ENCODE results near the gene SAE1. TPM values are rescaled to one million over a fixed set of nuclear protein-coding genes. Genes with fewer than 3 reads are reported as not detected.
"Not testable (repeated sequence)": the region's sequence is repeated elsewhere in the genome, so short reads cannot be mapped to it uniquely, and the experiment has no call there.

The SAE1 gene
- polyA plus RNA-seq, 3 donors = 25.5 to 50.0 (median 42.2) TPM

GRCh38 chr19:47122359-47123335 is 8.0 kb upstream of the SAE1 start:
- no peak overlapping the region for H3K27ac ChIP-seq (ENCODE audit: low read depth, low read length)
- 80 to 89% (median 85%) methylated on average over 14 of the region's 14 CpGs for WGBS, 3 donors

GRCh38 chr19:47123406-47123805 is 7.2 kb upstream of the SAE1 start:
- WGBS, 3 donors = 86 to 91% (median 90%) methylated on average over 7 of the region's 7 CpGs

DNA sequence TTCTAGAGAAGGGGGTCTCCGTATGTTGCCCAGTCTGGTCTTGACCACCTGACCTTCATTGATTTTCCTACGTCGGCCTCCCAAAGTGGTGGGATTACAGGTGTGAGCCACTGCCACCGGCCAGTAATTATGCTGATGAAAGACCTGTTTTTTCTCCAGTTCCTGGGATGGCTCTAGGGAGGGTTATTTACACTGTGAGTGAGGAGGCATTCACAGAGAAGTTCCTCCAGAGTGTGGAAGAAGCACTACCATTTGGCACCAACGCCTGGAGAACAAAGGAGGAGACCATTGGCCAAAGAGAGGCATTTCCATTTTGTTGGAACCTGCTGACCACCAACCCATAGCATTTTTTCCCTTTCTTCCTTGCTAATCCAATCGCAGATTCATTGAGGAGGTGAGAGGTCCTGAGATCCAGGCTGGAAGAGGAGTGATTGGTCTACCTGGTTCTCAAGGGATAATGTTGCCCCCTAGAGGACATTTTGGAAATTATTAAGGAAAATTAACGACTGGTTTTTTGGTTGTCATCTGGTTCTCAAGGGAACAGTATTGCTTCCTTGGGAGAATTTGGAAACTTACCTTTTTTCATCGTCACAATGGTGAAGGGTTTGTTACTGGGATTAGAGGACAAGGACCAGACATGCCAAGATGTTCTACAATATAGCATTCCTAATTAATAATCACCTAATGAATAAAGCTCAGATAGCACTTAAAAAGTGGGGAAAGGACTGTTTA is 5.5 kb upstream of the SAE1 start:
- no peak overlapping the region for H3K27ac ChIP-seq (ENCODE audit: low read depth, low read length)
- WGBS, 3 donors = 21 to 43% (median 40%) methylated on average over 8 of the region's 8 CpGs

More at GRCh38 chr19:47123406-47123805, 7.2 kb upstream of the SAE1 start:
- no peak overlapping the region for H3K27ac ChIP-seq (ENCODE audit: low read depth, low read length)

DNA sequence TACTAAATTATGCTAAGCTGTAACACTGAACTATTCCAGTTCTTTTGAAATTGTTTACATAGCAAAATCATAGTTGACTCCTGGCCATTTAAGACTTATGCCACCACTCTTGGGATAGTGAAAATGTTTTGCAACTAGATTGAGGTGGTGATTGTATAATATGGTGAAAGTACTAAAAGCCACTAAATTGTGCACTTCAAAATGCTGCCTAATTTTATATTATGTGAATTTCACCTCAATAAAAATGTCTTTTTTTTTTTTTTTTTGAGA is 5.0 kb upstream of the SAE1 start:
- H3K27ac ChIP-seq (ENCODE audit: low read depth, low read length) = no peak overlapping the region

- no peak overlapping the region for H3K27ac ChIP-seq (ENCODE audit: low read depth, low read length)
- 91 to 97% (median 93%) methylated on average over 4 of the region's 4 CpGs for WGBS, 3 donors
Measured at GRCh38 chr19:47129579-47129978, 1.1 kb upstream of the SAE1 start.

DNA sequence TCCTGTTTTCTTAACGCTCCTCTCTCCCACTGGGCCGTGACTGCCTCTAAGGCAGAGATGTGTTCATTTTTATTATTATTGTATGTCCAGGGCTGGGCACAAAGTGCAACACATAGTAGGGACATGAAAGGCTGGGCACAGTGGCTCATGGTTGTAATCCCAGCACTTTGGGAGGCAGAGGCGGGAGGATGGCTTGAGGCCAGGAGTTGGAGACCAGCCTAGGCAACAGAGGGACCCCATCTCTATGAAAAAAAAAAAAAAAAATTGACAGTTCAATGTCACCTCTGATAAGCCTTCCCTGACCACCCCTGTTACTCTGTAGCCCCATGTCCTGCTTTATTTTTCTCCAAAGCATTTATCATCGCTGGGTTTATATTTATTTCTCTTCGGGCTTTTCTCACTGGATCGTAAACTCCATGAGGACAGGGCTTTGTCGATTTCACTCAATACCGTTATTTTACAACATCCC is 481 bp upstream of the SAE1 start:
- 65 to 75% (median 71%) methylated on average over 8 of the region's 8 CpGs for WGBS, 3 donors
- no peak overlapping the region for H3K27ac ChIP-seq (ENCODE audit: low read depth, low read length)

GRCh38 chr19:47132194-47132852 is 1.7 kb downstream of the SAE1 start:
- no peak overlapping the region for H3K27ac ChIP-seq (ENCODE audit: low read depth, low read length)
- WGBS, 3 donors = 91 to 94% (median 94%) methylated on average over 7 of the region's 7 CpGs

- 76 to 89% (median 89%) methylated on average over 11 of the region's 11 CpGs for WGBS, 3 donors
- H3K27ac ChIP-seq (ENCODE audit: low read depth, low read length) = no peak overlapping the region
Measured at GRCh38 chr19:47133021-47133471, 2.4 kb downstream of the SAE1 start.

- 37 to 77% (median 70%) methylated on average over 2 of the region's 2 CpGs for WGBS, 3 donors
- H3K27ac ChIP-seq (ENCODE audit: low read depth, low read length) = no peak overlapping the region
Measured at GRCh38 chr19:47134545-47134944, 3.9 kb downstream of the SAE1 start.

DNA sequence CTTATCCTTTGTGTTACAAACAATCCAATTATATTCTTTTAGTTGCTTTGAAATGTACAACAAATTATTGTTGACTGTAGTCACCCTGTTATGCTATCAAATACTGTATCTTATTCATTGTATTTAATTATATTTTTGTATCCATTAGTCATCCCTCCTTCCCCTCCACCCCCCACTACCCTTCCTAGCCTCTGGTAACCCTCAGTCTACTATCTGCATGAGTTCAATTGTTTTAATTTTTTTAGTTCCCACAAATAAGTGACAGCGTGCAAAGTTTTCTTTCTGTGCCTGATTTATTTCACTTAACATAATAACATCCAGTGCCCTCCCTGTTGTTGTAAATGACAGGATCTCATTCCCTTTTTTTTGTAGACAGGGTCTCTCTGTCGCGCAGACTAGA is 4.5 kb downstream of the SAE1 start:
- WGBS, 3 donors = 82 to 88% (median 82%) methylated on average over 3 of the region's 3 CpGs
- H3K27ac ChIP-seq (ENCODE audit: low read depth, low read length) = no peak overlapping the region

DNA sequence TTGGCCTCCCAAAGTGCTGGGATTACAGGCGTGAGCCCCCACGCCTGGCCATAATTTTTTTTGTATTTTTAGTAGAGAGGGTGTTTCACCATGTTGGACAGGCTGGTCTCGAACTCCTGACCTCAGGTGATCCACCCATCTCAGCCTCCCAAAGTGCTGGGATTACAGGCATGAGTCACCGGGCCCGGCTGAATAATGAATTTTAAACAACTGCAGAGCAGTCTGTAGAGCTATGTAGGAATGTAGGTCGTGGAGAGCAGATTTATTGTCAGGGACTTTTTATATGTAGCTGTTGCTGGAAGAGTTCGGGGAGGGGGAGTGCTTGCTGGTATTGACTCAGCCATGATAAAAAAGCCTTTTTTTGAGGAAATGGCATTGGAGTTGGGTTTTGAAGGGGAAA is 10.6 kb downstream of the SAE1 start:
- H3K27ac ChIP-seq (ENCODE audit: low read depth, low read length) = not testable (repeated sequence)
- WGBS, 3 donors = 61 to 73% (median 64%) methylated on average over 7 of the region's 7 CpGs

DNA sequence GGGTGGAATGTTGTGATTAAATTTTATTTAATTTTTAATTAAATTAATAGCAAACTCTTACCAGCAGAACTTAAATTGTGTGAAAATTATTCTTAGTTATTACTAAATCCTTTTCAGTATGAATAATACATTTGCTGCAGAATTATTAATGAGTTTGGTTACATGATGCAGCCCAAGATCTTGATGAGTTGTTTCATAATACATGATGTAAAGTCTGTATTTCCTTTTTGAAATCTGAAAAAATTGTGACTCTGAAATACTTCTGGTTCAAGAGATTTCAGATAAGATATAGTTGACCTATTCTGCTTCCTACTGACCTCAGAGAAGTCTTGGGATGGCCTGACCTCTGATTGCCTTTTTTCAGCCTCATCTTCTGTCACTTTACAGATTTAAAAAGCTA is 11.1 kb downstream of the SAE1 start:
- H3K27ac ChIP-seq (ENCODE audit: low read depth, low read length) = no peak overlapping the region

- WGBS, 3 donors = 81 to 92% (median 90%) methylated on average over 5 of the region's 5 CpGs
- H3K27ac ChIP-seq (ENCODE audit: low read depth, low read length) = no peak overlapping the region
Measured at GRCh38 chr19:47142779-47143178, 12.1 kb downstream of the SAE1 start.

GRCh38 chr19:47143322-47144073 is 12.9 kb downstream of the SAE1 start:
- no peak overlapping the region for H3K27ac ChIP-seq (ENCODE audit: low read depth, low read length)
- 82 to 88% (median 86%) methylated on average over 11 of the region's 11 CpGs for WGBS, 3 donors

DNA sequence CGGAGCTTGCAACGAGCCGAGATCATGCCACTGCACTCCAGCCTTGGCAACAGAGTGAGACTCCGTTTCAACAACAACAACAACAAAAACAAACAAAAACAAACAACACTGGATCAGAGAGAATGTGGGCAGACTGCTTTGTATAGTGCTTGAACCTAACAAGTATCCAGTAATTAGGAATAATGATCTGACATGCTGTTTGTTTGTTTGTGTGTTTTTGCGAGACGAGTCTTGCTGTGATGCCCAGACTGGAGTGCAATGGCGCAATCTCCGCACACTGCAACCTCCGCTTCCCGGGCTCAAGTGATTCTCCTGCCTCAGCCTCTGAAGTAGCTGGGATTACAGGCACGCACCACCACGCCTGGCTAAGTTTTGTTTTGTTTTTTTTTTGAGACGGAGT is 14.0 kb downstream of the SAE1 start:
- WGBS, 3 donors = 88 to 92% (median 88%) methylated on average over 13 of the region's 13 CpGs
- no peak overlapping the region for H3K27ac ChIP-seq (ENCODE audit: low read depth, low read length)

DNA sequence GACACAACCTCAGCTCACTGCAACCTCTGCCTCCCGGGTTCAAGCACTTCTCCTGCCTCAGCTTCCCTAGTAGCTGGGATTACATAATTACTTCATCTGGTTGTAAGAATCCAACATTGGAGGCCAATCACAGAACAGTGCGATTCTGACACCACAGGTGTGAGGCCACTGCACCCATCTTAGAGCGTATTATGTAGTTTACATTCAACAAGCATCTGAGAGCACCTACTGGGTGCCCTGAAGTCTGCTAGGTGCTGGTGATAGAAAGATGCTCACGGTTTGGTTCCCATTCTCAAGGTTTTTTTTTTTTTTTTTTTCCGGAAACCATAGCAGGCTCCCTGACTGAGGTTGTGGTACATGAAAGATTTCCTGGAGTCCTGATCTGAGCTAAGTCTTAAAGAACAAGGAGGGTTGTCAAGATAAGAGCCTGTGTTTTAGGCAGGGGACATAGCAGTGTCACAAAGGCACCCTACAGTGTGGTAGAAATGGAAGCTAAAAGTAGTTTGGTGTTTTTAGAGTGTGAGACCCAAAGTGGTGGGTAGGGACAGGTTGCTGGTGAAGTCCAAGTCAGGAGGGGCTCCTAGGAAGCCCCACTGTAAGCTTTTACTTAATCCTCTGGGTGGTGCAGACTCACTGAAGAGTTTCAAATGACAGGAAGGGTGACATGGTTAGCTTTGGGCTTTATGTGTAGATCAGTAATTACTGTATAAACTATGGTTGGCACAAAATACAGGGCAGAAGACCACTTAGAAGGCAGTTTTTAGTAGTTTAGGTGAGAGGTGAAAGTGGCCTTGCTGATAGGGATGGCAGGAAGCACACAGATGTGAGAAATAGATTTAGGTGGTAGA is 15.2 kb downstream of the SAE1 start:
- no peak overlapping the region for H3K27ac ChIP-seq (ENCODE audit: low read depth, low read length)
- WGBS, 3 donors = 83 to 89% (median 83%) methylated on average over 5 of the region's 5 CpGs

DNA sequence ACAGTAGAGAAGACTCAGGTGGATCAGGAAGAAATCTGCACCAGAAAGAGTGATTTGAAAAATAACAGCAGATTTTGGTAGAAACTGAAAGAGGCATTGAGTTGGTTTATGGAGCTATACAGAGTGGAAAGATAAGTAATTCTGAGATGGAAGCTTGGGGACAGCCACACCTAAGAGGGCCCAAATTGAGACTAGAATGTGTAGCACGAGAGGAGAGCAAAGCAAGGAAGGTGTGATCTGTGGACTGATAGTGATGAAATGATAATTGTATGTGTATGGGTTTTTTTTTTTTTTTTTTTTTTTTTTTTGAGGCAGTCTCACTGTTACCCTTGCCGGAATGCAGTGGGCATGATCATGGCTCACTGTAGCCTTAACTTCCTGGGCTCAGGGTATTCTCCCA is 16.3 kb downstream of the SAE1 start:
- H3K27ac ChIP-seq (ENCODE audit: low read depth, low read length) = no peak overlapping the region
- WGBS, 3 donors = 89 to 100% (median 91%) methylated on average over 2 of the region's 2 CpGs

DNA sequence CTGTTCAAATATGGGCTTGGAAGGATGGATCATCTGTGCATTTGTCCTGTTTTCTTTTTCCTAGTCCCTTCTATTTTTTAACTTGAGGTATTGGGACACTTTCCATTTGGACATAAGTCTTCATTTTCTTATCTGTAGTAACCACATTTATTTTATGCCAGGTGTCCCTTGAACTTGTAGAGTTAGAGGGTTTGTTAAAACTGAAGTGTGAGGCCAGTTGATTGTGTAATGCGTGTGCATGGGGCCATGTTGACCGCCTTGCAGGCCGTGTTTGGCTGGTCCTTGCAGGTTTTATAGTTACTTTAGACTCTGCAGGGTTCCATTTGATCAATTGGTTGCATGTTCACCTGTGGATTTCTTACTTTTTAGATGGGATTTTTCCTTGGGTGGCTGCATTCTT is 21.0 kb downstream of the SAE1 start:
- 87 to 93% (median 92%) methylated on average over 3 of the region's 3 CpGs for WGBS, 3 donors
- H3K27ac ChIP-seq (ENCODE audit: low read depth, low read length) = no peak overlapping the region
